H1 (cell line): ENCODE data around the gene TEX9.

Experiments used
- ATF3 ChIP-seq: IDR thresholded peaks from 2 replicates; pipeline ENCODE4 v1.6.1; 2011; ENCODE audit warnings: low read depth, mild to moderate bottlenecking, low read length; ENCODE audit not compliant: insufficient read depth
- CEBPB ChIP-seq: IDR thresholded peaks from 2 replicates; pipeline ENCODE4 v1.6.1; 2012; ENCODE audit warnings: low read depth, low read length

DNA sequence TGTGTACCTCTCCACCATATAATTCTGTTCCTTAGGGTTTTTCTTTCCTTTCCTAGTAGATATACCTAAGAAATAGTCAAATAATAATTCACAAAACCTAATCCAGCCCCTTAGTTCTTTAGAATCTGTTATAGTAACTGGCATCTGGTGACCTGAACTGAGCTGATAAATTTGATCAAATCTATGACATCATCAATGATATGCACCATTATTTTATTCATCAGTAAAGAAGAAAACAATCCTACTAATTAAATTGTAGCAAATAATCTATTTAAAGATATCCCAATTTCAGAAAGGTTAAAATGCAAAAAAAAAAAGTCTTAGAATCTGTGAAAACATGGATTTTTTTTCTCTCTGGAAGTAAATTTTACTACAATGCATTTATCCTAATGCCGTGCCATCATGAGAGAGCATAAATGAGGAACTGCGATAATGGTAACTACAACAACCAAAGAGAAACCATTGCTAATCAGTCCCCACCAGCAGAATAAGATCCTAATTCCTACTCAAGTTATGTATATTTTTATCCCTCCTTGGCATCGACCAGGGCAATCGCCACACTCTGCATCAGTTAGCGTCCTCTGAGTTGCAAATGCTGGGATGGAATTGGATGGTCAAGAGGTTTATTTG is 106.3 kb downstream of the TEX9 start:
- no peak for TF ChIP-seq ATF3
- TF ChIP-seq CEBPB = no peak
